CD14-positive monocyte (primary cell): ENCODE data around the gene PSTPIP2. TPM values are rescaled to one million over a fixed set of nuclear protein-coding genes. Genes with fewer than 3 reads are reported as not detected.

Source experiments
- DNase-seq, 3 donors: peaks; one replicate each; pipeline ENCODE4 v3.0.0-alpha.2; 2011 to 2022
- H2AFZ ChIP-seq: 2 replicates; pipeline ENCODE4 v1.6.0; 2012; ENCODE audit warnings: mild to moderate bottlenecking, low read depth, low read length, inconsistent platforms; ENCODE audit not compliant: insufficient read depth, poor library complexity, severe bottlenecking
- H3K27ac ChIP-seq, 2 donors: 1 replicate in 1 of 2; 2 replicates in 1 of 2; pipeline ENCODE4 v1.5.1; 2012 to 2013; ENCODE audit warnings: low read length in 2 of 2, control low read depth in 1 of 2, inconsistent platforms in 1 of 2, low read depth in 1 of 2, mild to moderate bottlenecking in 1 of 2
- H3K27me3 ChIP-seq, 2 donors: one replicate each; pipeline versions ENCODE4 v1.6.0 to v1.6.1; 2011 to 2013; ENCODE audit warnings: low read length in 2 of 2; ENCODE audit not compliant: control insufficient read depth in 2 of 2, insufficient read depth in 2 of 2
- H3K36me3 ChIP-seq, 2 donors: replicated peaks in 1 of 2; 1 replicate in 1 of 2; 2 replicates in 1 of 2; pipeline versions ENCODE4 v1.5.1 to v1.6.1; 2012 to 2013; ENCODE audit warnings: low read length in 2 of 2, control low read depth in 1 of 2, inconsistent platforms in 1 of 2, mild to moderate bottlenecking in 1 of 2; ENCODE audit not compliant: insufficient read depth in 2 of 2, control insufficient read depth in 1 of 2
- H3K4me1 ChIP-seq, 2 donors: 1 replicate in 1 of 2; 2 replicates in 1 of 2; pipeline versions ENCODE4 v1.5.1 to v1.6.1; 2012 to 2013; ENCODE audit warnings: low read length in 2 of 2, control low read depth in 1 of 2, inconsistent platforms in 1 of 2, mild to moderate bottlenecking in 1 of 2, moderate library complexity in 1 of 2; ENCODE audit not compliant: insufficient read depth in 2 of 2, control insufficient read depth in 1 of 2
- H3K4me2 ChIP-seq: replicated peaks from 2 replicates; pipeline ENCODE3; 2012; ENCODE audit warnings: low read length, moderate library complexity, mild to moderate bottlenecking; ENCODE audit not compliant: poor library complexity, severe bottlenecking; ENCODE audit errors: extremely low read depth
- H3K4me3 ChIP-seq, 3 experiments: fragments of 200-600 bp in 1 of 3; sonication (generic) in 1 of 3; replicated peaks in 1 of 3; 1 replicate in 2 of 3; 2 replicates in 1 of 3; pipeline ENCODE4 v1.5.1; 2011 to 2013; ENCODE audit warnings: low read length in 3 of 3, mild to moderate bottlenecking in 3 of 3, control low read depth in 2 of 3, low read depth in 2 of 3, inconsistent platforms in 1 of 3, moderate library complexity in 1 of 3
- H3K79me2 ChIP-seq: 2 replicates; pipeline ENCODE4 v1.6.0; 2012; ENCODE audit warnings: mild to moderate bottlenecking, control low read depth, inconsistent platforms, low read length, moderate library complexity; ENCODE audit not compliant: insufficient read depth
- H3K9ac ChIP-seq: 2 replicates; pipeline ENCODE4 v1.6.0; 2017; ENCODE audit warnings: low read length, mild to moderate bottlenecking; ENCODE audit not compliant: insufficient read depth, poor library complexity, severe bottlenecking
- H3K9me3 ChIP-seq, 2 donors: replicated peaks in 1 of 2; 1 replicate in 1 of 2; 2 replicates in 1 of 2; pipeline versions ENCODE4 v1.5.1 to v1.6.1; 2012 to 2013; ENCODE audit warnings: low read length in 2 of 2, control low read depth in 1 of 2; ENCODE audit not compliant: control insufficient read depth in 1 of 2, insufficient read depth in 1 of 2
- H4K20me1 ChIP-seq: 2 replicates; pipeline ENCODE4 v1.6.0; 2012; ENCODE audit warnings: mild to moderate bottlenecking, low read length, control low read depth, moderate library complexity; ENCODE audit not compliant: insufficient read depth
- H3K27ac Mint-ChIP-seq, 7 donors: one replicate each; pipeline ENCODE4 v1.8.0; 2020; ENCODE audit warnings: mild to moderate bottlenecking in 7 of 7, mixed read lengths in 7 of 7, moderate library complexity in 6 of 7, inconsistent platforms in 2 of 7
- H3K27me3 Mint-ChIP-seq, 3 donors: one replicate each; pipeline ENCODE4 v1.8.0; 2021 to 2022; ENCODE audit warnings: low read depth in 3 of 3, mild to moderate bottlenecking in 3 of 3, mixed read lengths in 3 of 3, moderate library complexity in 3 of 3, inconsistent platforms in 1 of 3
- H3K36me3 Mint-ChIP-seq, 2 donors: one replicate each; pipeline ENCODE4 v1.8.0; 2020; ENCODE audit warnings: mixed read lengths in 2 of 2, inconsistent platforms in 1 of 2, mild to moderate bottlenecking in 1 of 2
- H3K4me1 Mint-ChIP-seq: one replicate; pipeline ENCODE4 v1.8.0; 2020; ENCODE audit warnings: mild to moderate bottlenecking, mixed read lengths
- H3K4me3 Mint-ChIP-seq, 2 donors: one replicate each; pipeline ENCODE4 v1.8.0; 2020; ENCODE audit warnings: mild to moderate bottlenecking in 2 of 2, mixed read lengths in 2 of 2, moderate library complexity in 1 of 2
- H3K9me3 Mint-ChIP-seq, 7 donors: one replicate each; pipeline ENCODE4 v1.8.0; 2020 to 2022; ENCODE audit warnings: mixed read lengths in 7 of 7, mild to moderate bottlenecking in 6 of 7, moderate library complexity in 6 of 7, inconsistent platforms in 2 of 7
- CTCF ChIP-seq: fragments of 200-600 bp; IDR thresholded peaks from one replicate; pipeline ENCODE4 v1.8.0; 2022; ENCODE audit warnings: antibody characterized with exemption, mild to moderate bottlenecking
- WGBS: methylation state at CpG from one replicate; pipeline ENCODE4 v1.1.5; 2013; ENCODE audit warnings: missing lambda C conversion rate; ENCODE audit not compliant: insufficient coverage; 5-methylcytosine and 5-hydroxymethylcytosine counted together
- intact Hi-C, 2 donors: fragments of 100-400 bp; cut with micrococcal nuclease; formaldehyde crosslinking; loops; one replicate each; pipeline versions ENCODE4 v1.15.0 to v1.15.1; 2023
- polyA plus RNA-seq, 3 donors: library from polyadenylated mRNA; depleted of rRNA in 1 of 3; unstranded in 2 of 3; stranded (reverse) in 1 of 3; fragments of 300-500 nt in 2 of 3; fragments of >200 nt in 1 of 3; fragmentation: Illumina TruSeq in 2 of 3; gene quantifications; 1 replicate in 2 of 3; 2 replicates in 1 of 3; pipeline ENCODE4 v1.2.3, GENCODE V29; 2012 to 2021

The PSTPIP2 gene
- polyA plus RNA-seq, 3 donors = 35.0 to 64.1 (median 42.3) TPM

GRCh38 chr18:46084431-46084830 lies 12.4 kb upstream of the PSTPIP2 start:
- Mint-ChIP-seq H3K27ac (peak overlapping the region in 1 of 7 donors; percentile 8), H3K27me3 (peaks cover 0 to 2% (median 0%) of the 10 kb centered on the region in 3 donors), H3K4me1 (no peaks in the 10 kb centered on the region), H3K36me3 (peaks cover 83 to 98% of the 10 kb centered on the region in 2 donors), H3K9me3 (peaks cover 0 to 3% (median 0%) of the 10 kb centered on the region in 7 donors), H3K4me3 (no peak overlapping the region)
- H3K4me2 ChIP-seq = no peak overlapping the region
- no peak overlapping the region for H3K27ac ChIP-seq
- H4K20me1 ChIP-seq = peaks cover 56% of the 10 kb centered on the region
- H3K36me3 ChIP-seq = peaks cover 88 to 100% of the 10 kb centered on the region in 2 donors
- no peak overlapping the region for H3K4me3 ChIP-seq
- no CpG with 5 or more reads among the region's 2 CpGs for WGBS
- no peaks in the 10 kb centered on the region for H3K4me1 ChIP-seq
- H3K9ac ChIP-seq = no peak overlapping the region
- H3K9me3 ChIP-seq = no peaks in the 10 kb centered on the region
- no peaks in the 10 kb centered on the region for H3K27me3 ChIP-seq
- intact Hi-C loops = loop anchor here in 1 of 2 donors (10.0 kb wide), 1 partner anchor 170 kb away; no protein-coding TSS in a partner anchor
- H3K79me2 ChIP-seq = peaks cover 6% of the 10 kb centered on the region
- no peak overlapping the region for H2AFZ ChIP-seq
- DNase-seq = no peak
- TF ChIP-seq CTCF = no peak

DNA sequence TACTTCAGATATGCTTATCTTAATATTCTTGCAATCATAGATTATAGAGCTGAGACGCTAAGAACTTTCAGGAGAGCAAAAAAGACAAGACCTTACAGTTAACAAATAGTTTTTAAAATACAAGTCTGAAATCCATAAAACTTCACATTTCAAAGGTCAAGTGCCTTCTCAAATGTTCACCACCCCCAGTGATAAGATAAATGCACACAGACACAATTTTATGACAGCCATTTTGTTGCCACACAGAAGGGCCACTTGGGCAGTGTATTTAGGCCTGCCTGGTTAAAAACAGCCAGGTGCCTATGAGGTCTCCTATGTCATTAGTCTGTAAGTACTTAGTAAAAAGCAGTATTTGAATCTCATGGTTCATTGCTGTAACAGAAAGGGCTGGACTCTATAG lies 8.1 kb upstream of the PSTPIP2 start:
- Histone ChIP-seq H3K27me3 (no peaks in the 10 kb centered on the region), H3K9me3 (no peaks in the 10 kb centered on the region), H3K4me2 (no peak overlapping the region), H3K4me1 (no peaks in the 10 kb centered on the region), H3K36me3 (peaks cover 59 to 79% of the 10 kb centered on the region in 2 donors), H3K27ac (peak overlapping the region in 1 of 2 donors; percentile 20), H3K79me2 (no peaks in the 10 kb centered on the region), H2AFZ (no peak overlapping the region), H3K4me3 (no peak overlapping the region), H4K20me1 (peaks cover 23% of the 10 kb centered on the region), H3K9ac (no peak overlapping the region)
- Mint-ChIP-seq H3K36me3 (peaks cover 55 to 73% of the 10 kb centered on the region in 2 donors), H3K9me3 (no peaks in the 10 kb centered on the region), H3K4me3 (no peak overlapping the region), H3K27ac (peak overlapping the region in 2 of 7 donors; percentile 13 to 16), H3K27me3 (no peaks in the 10 kb centered on the region), H3K4me1 (no peaks in the 10 kb centered on the region)
- no peak for TF ChIP-seq CTCF
- DNase-seq = no peak
- intact Hi-C loops = loop anchor here in 1 of 2 donors (10.0 kb wide), 1 partner anchor 165 kb away; no protein-coding TSS in a partner anchor
- no CpG with 5 or more reads among the region's 1 CpG for WGBS
